D721Med (cell line): ENCODE results near the gene R3HDM2.

Experiments
- DNase-seq: peaks from one replicate; pipeline ENCODE4 v3.0.0; 2011; ENCODE audit warnings: low spot score; ENCODE audit not compliant: insufficient read length
- FAIRE-seq: peaks from 2 replicates; lab custom pipeline; 2011; peaks lifted over from hg19 to GRCh38; lab: Jason Lieb, UNC
- CTCF ChIP-seq: IDR thresholded peaks from 2 replicates; pipeline ENCODE4 v1.5.1; 2012; ENCODE audit warnings: mild to moderate bottlenecking, control low read depth; ENCODE audit not compliant: insufficient read depth; ENCODE audit errors: missing control alignments

The R3HDM2 gene

GRCh38 chr12:57386187-57386720 lies 44.6 kb downstream of the R3HDM2 start:
- DNase-seq (no peak), FAIRE-seq (no peak)
- TF ChIP-seq CTCF: no peak

GRCh38 chr12:57385586-57385985 lies 45.3 kb downstream of the R3HDM2 start:
- TF ChIP-seq CTCF: no peak
- DNase-seq (no peak), FAIRE-seq (no peak)

- no peak for TF ChIP-seq CTCF
- no peak for DNase-seq
- no peak for FAIRE-seq
Observed at GRCh38 chr12:57384478-57384877, 46.4 kb downstream of the R3HDM2 start.

- FAIRE-seq: no peak
- no peak for TF ChIP-seq CTCF
Observed at GRCh38 chr12:57381693-57382220, 49.1 kb downstream of the R3HDM2 start.

GRCh38 chr12:57380300-57380699 lies 50.5 kb downstream of the R3HDM2 start:
- DNase-seq (no peak), FAIRE-seq (no peak)
- TF ChIP-seq CTCF: no peak

More at GRCh38 chr12:57381693-57382220, 49.1 kb downstream of the R3HDM2 start:
- DNase-seq: no peak

- no peak for TF ChIP-seq CTCF
- DNase-seq (no peak), FAIRE-seq (no peak)
Observed at GRCh38 chr12:57377103-57377840, 53.6 kb downstream of the R3HDM2 start.

- FAIRE-seq (no peak), DNase-seq (no peak)
- no peak for TF ChIP-seq CTCF
Observed at GRCh38 chr12:57372233-57372632, 58.6 kb downstream of the R3HDM2 start.
